Omental fat pad (tissue), 4 donors: ENCODE data around the gene ATIC. TPM values are rescaled to one million over a fixed set of nuclear protein-coding genes. Genes with fewer than 3 reads are reported as not detected.
"Not testable (repeated sequence)": the region's sequence is repeated elsewhere in the genome, so short reads cannot be mapped to it uniquely, and the experiment has no call there.

ENCODE experiments used
- ATAC-seq: fragments of 150-250 bp; one replicate; pipeline ENCODE4 v1.9.1; 2016; ENCODE audit warnings: mild to moderate bottlenecking, moderate library complexity; ENCODE audit not compliant: low FRiP score
- DNase-seq: peaks from one replicate; pipeline ENCODE4 v3.0.0-alpha.2; 2019; ENCODE audit warnings: low spot score
- CTCF ChIP-seq, 3 donors: fragments of 450-650 bp; IDR thresholded peaks; one replicate each; pipeline ENCODE4 v1.5.1; 2016 to 2017; ENCODE audit warnings: antibody characterized with exemption in 3 of 3, mild to moderate bottlenecking in 3 of 3, moderate library complexity in 2 of 3
- total RNA-seq, 4 donors: library from RNA; depleted of rRNA; stranded (reverse); fragments of >200 nt; gene quantifications; one replicate each; pipeline ENCODE4 v1.1.0, GENCODE V29; 2016

The ATIC gene
- total RNA-seq, 4 donors from 2014 or later: 28.2 to 62.1 (median 35.9) TPM

- DNase-seq: no peak
- no peak for ATAC-seq
Observed at GRCh38 chr2:215358891-215359575, 47.2 kb downstream of the ATIC start.

GRCh38 chr2:215359576-215359922, 47.7 kb downstream of the ATIC start:
- no peak for TF ChIP-seq CTCF (IDR thresholded peaks at IDR 0.05)
- ATAC-seq: no peak
- DNase-seq: no peak

More at GRCh38 chr2:215358891-215359575, 47.2 kb downstream of the ATIC start:
- TF ChIP-seq CTCF (IDR thresholded peaks at IDR 0.05): no peak

- not testable (repeated sequence) for DNase-seq, ATAC-seq
Observed at GRCh38 chr2:215360059-215360458, 48.2 kb downstream of the ATIC start.

- DNase-seq (no peak), ATAC-seq (no peak)
Observed at GRCh38 chr2:215360596-215360995, 48.7 kb downstream of the ATIC start.

GRCh38 chr2:215361211-215361875, 49.5 kb downstream of the ATIC start:
- DNase-seq (no peak), ATAC-seq (no peak)
- TF ChIP-seq CTCF (IDR thresholded peaks at IDR 0.05): no peak

More at GRCh38 chr2:215360596-215360995, 48.7 kb downstream of the ATIC start:
- no peak for TF ChIP-seq CTCF (IDR thresholded peaks at IDR 0.05)

GRCh38 chr2:215361876-215362561, 50.2 kb downstream of the ATIC start:
- TF ChIP-seq CTCF (IDR thresholded peaks at IDR 0.05): no peak
- no peak for ATAC-seq
- no peak for DNase-seq

GRCh38 chr2:215362562-215362904, 50.7 kb downstream of the ATIC start:
- DNase-seq (no peak), ATAC-seq (no peak)
- no peak for TF ChIP-seq CTCF (IDR thresholded peaks at IDR 0.05)
